Measurements from ENCODE around the gene TSPAN4.
A peak's percentile ranks its signal among the peaks of the same experiment; 100 is the strongest.

Gene TSPAN4

GRCh38 chr11:870418-870817 lies 27.8 kb downstream of the TSPAN4 start:
- no peak for TF ChIP-seq CTCF (IDR thresholded peaks at IDR 0.05; ENCODE audit: unreplicated experiment in 3 of 3)
- Mint-ChIP-seq H3K4me1 (peaks cover 12% of the 10 kb centered on the region), H3K9me3 (no peaks in the 10 kb centered on the region), H3K27me3 (ENCODE audit: low read depth) (no peaks in the 10 kb centered on the region), H3K4me3 (no peak overlapping the region), H3K27ac (peak overlapping the region in 1 of 3 experiments; percentile 71), H3K36me3 (ENCODE audit: low read depth) (peaks cover 10% of the 10 kb centered on the region)

- Mint-ChIP-seq H3K36me3 (ENCODE audit: low read depth) (peaks cover 18% of the 10 kb centered on the region), H3K9me3 (no peaks in the 10 kb centered on the region), H3K4me3 (no peak overlapping the region)
Measured at GRCh38 chr11:871472-871871, 28.8 kb downstream of the TSPAN4 start.

GRCh38 chr11:872799-873198 lies 30.1 kb downstream of the TSPAN4 start:
- H3K27ac Mint-ChIP-seq: no peak overlapping the region
- no peak overlapping the region for H3K4me3 Mint-ChIP-seq
- no peaks in the 10 kb centered on the region for H3K27me3 Mint-ChIP-seq (ENCODE audit: low read depth)
- no peak for TF ChIP-seq CTCF (IDR thresholded peaks at IDR 0.05; ENCODE audit: unreplicated experiment in 3 of 3)
- no peaks in the 10 kb centered on the region for H3K9me3 Mint-ChIP-seq
- peaks cover 21% of the 10 kb centered on the region for H3K4me1 Mint-ChIP-seq
- peaks cover 23% of the 10 kb centered on the region for H3K36me3 Mint-ChIP-seq (ENCODE audit: low read depth)

More at GRCh38 chr11:871472-871871, 28.8 kb downstream of the TSPAN4 start:
- Mint-ChIP-seq H3K4me1 (peaks cover 21% of the 10 kb centered on the region), H3K27ac (no peak overlapping the region), H3K27me3 (ENCODE audit: low read depth) (no peaks in the 10 kb centered on the region)
- no peak for TF ChIP-seq CTCF (IDR thresholded peaks at IDR 0.05; ENCODE audit: unreplicated experiment in 3 of 3)

DNA sequence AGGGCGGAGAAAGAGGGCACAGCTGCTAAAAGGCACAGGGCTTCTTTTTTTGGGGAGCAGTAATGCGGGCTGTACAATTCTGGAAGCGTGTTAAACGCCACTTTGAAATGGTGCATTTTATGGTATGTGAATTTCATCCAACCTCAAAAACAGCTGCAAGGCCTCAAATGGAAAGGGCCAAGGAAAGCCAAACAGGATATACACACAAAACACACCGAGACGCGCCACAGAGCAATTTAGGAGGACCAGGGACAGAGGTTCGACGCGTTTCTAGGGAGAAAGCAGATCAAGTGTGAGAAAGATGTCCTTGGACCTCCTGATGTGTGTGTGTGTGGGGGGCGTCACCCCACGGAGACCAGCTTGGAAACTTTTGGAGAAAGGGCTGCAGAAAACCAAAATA lies 31.1 kb downstream of the TSPAN4 start:
- H3K27ac Mint-ChIP-seq: peak overlapping the region; percentile 82 to 95 (median 90)
- H3K4me3 Mint-ChIP-seq: peak overlapping the region in 2 of 3 experiments; percentile 22 to 45
- H3K9me3 Mint-ChIP-seq: no peaks in the 10 kb centered on the region
- H3K4me1 Mint-ChIP-seq: peaks cover 21% of the 10 kb centered on the region
- H3K36me3 Mint-ChIP-seq (ENCODE audit: low read depth): peaks cover 25% of the 10 kb centered on the region
- TF ChIP-seq CTCF (IDR thresholded peaks at IDR 0.05; ENCODE audit: unreplicated experiment in 3 of 3): no peak
- H3K27me3 Mint-ChIP-seq (ENCODE audit: low read depth): no peaks in the 10 kb centered on the region

DNA sequence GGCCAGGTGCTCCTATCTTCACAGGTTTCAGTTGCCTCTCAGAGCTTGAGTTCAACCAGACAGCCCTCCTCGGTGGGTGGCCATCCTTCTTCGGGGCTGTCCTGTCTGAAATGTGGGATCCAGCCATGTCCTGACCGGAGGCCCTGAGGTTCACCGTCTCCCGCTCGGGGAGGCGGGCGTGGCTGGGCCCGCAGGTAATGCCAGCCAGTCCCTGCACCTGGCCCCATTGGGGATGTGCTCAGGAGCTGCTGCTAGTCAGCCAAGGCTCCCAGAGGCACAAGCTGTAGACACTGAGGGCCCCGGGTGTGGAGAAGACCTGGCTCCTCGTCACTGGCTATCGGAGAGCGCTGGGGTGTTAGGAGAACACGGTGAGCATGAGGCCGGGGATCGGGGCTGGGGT lies 32.6 kb downstream of the TSPAN4 start:
- Mint-ChIP-seq H3K4me1 (peaks cover 21% of the 10 kb centered on the region), H3K4me3 (no peak overlapping the region), H3K27me3 (ENCODE audit: low read depth) (no peaks in the 10 kb centered on the region), H3K36me3 (ENCODE audit: low read depth) (peaks cover 31% of the 10 kb centered on the region), H3K27ac (peak overlapping the region in 2 of 3 experiments; percentile 7 to 39), H3K9me3 (no peaks in the 10 kb centered on the region)
- TF ChIP-seq CTCF (IDR thresholded peaks at IDR 0.05; ENCODE audit: unreplicated experiment in 3 of 3): no peak

GRCh38 chr11:875769-876301 lies 33.2 kb downstream of the TSPAN4 start:
- Mint-ChIP-seq H3K9me3 (no peaks in the 10 kb centered on the region), H3K4me1 (peaks cover 21% of the 10 kb centered on the region)
- TF ChIP-seq CTCF (IDR thresholded peaks at IDR 0.05; ENCODE audit: unreplicated experiment in 3 of 3): no peak

More at GRCh38 chr11:875769-876301, 33.2 kb downstream of the TSPAN4 start:
- Mint-ChIP-seq H3K4me3 (no peak overlapping the region), H3K27ac (peak overlapping the region in 2 of 3 experiments; percentile 7 to 39), H3K36me3 (ENCODE audit: low read depth) (peaks cover 36% of the 10 kb centered on the region), H3K27me3 (ENCODE audit: low read depth) (no peaks in the 10 kb centered on the region)

All from nephron (organoid).